ENCODE measurements around the gene MBNL2. TPM values are rescaled to one million over a fixed set of nuclear protein-coding genes. Genes with fewer than 3 reads are reported as not detected.

Gene MBNL2
- total RNA-seq, 1 donor from 2014 or later: 12.4 TPM

GRCh38 chr13:97231118-97231828 lies 9.1 kb downstream of the MBNL2 start:
- Mint-ChIP-seq H3K27ac (ENCODE audit: unreplicated experiment) (no peak overlapping the region), H3K9me3 (ENCODE audit: unreplicated experiment) (peaks cover 1% of the 10 kb centered on the region), H3K27me3 (ENCODE audit: unreplicated experiment) (no peaks in the 10 kb centered on the region), H3K36me3 (ENCODE audit: unreplicated experiment) (no peaks in the 10 kb centered on the region), H3K4me1 (ENCODE audit: low read depth, unreplicated experiment) (peaks cover 31% of the 10 kb centered on the region), H3K4me3 (ENCODE audit: unreplicated experiment) (no peak overlapping the region)
- DNase-seq: no peak
- TF ChIP-seq, protein P1, sequence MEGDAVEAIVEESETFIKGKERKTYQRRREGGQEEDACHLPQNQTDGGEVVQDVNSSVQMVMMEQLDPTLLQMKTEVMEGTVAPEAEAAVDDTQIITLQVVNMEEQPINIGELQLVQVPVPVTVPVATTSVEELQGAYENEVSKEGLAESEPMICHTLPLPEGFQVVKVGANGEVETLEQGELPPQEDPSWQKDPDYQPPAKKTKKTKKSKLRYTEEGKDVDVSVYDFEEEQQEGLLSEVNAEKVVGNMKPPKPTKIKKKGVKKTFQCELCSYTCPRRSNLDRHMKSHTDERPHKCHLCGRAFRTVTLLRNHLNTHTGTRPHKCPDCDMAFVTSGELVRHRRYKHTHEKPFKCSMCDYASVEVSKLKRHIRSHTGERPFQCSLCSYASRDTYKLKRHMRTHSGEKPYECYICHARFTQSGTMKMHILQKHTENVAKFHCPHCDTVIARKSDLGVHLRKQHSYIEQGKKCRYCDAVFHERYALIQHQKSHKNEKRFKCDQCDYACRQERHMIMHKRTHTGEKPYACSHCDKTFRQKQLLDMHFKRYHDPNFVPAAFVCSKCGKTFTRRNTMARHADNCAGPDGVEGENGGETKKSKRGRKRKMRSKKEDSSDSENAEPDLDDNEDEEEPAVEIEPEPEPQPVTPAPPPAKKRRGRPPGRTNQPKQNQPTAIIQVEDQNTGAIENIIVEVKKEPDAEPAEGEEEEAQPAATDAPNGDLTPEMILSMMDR (IDR thresholded peaks at IDR 0.05; ENCODE audit: partially characterized antibody, unreplicated experiment): no peak

DNA sequence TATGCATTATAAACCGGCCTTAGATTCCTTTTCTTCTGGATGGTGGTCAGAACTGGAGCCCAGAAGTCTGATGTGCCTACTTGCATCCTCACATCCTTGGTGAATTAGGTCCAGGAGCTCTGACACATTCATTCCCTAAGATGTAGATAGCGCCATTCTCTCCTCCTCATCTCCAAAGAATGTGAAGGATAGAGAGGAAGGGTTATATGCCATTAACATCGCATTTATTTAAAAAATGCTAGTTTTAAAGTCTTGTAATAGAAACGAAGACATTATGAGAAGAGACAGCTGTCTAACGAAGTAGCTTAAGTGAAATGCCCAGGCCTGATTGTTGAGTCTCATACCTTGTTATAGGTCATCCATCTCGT lies 9.7 kb downstream of the MBNL2 start:
- TF ChIP-seq, protein P1 (IDR thresholded peaks at IDR 0.05; ENCODE audit: partially characterized antibody, unreplicated experiment): no peak
- Mint-ChIP-seq H3K4me1 (ENCODE audit: low read depth, unreplicated experiment) (peaks cover 31% of the 10 kb centered on the region), H3K27me3 (ENCODE audit: unreplicated experiment) (no peaks in the 10 kb centered on the region), H3K27ac (ENCODE audit: unreplicated experiment) (no peak overlapping the region), H3K4me3 (ENCODE audit: unreplicated experiment) (no peak overlapping the region), H3K9me3 (ENCODE audit: unreplicated experiment) (peaks cover 1% of the 10 kb centered on the region), H3K36me3 (ENCODE audit: unreplicated experiment) (no peaks in the 10 kb centered on the region)
- DNase-seq: no peak

- Mint-ChIP-seq H3K27me3 (ENCODE audit: unreplicated experiment) (no peaks in the 10 kb centered on the region), H3K36me3 (ENCODE audit: unreplicated experiment) (peaks cover 6% of the 10 kb centered on the region), H3K4me3 (ENCODE audit: unreplicated experiment) (no peak overlapping the region), H3K4me1 (ENCODE audit: low read depth, unreplicated experiment) (peaks cover 23% of the 10 kb centered on the region), H3K9me3 (ENCODE audit: unreplicated experiment) (peaks cover 1% of the 10 kb centered on the region), H3K27ac (ENCODE audit: unreplicated experiment) (no peak overlapping the region)
- no peak for DNase-seq
- TF ChIP-seq, protein P1 (IDR thresholded peaks at IDR 0.05; ENCODE audit: partially characterized antibody, unreplicated experiment): no peak
Measured at GRCh38 chr13:97233499-97233898, 11.4 kb downstream of the MBNL2 start.

DNA sequence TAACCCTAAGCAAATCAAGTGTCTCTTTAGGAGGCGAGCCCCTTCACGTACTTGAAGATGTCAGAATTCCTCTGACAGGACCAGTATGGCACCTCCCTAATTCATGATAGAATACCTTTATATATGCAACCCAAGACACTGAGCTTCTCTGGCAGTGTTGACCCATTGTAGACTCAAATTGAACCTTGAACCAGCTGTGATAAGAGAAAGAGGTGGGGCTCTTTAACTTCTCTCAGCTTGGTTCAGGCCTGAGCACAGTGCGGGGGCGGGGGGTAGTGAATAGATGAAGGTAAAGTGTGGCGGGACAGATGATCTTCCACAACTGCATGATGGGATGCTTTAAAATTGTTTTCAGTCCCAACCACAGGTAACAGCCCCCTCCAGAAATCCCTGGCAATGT lies 12.1 kb downstream of the MBNL2 start:
- H3K27ac Mint-ChIP-seq (ENCODE audit: unreplicated experiment): no peak overlapping the region
- peaks cover 6% of the 10 kb centered on the region for H3K36me3 Mint-ChIP-seq (ENCODE audit: unreplicated experiment)
- H3K27me3 Mint-ChIP-seq (ENCODE audit: unreplicated experiment): no peaks in the 10 kb centered on the region
- no peak overlapping the region for H3K4me3 Mint-ChIP-seq (ENCODE audit: unreplicated experiment)
- H3K4me1 Mint-ChIP-seq (ENCODE audit: low read depth, unreplicated experiment): peaks cover 23% of the 10 kb centered on the region
- no peak for DNase-seq
- TF ChIP-seq, protein P1 (IDR thresholded peaks at IDR 0.05; ENCODE audit: partially characterized antibody, unreplicated experiment): no peak
- H3K9me3 Mint-ChIP-seq (ENCODE audit: unreplicated experiment): peaks cover 1% of the 10 kb centered on the region

GRCh38 chr13:97234742-97235141 lies 12.6 kb downstream of the MBNL2 start:
- TF ChIP-seq, protein P1 (IDR thresholded peaks at IDR 0.05; ENCODE audit: partially characterized antibody, unreplicated experiment): no peak
- H3K27me3 Mint-ChIP-seq (ENCODE audit: unreplicated experiment): no peaks in the 10 kb centered on the region
- peaks cover 1% of the 10 kb centered on the region for H3K9me3 Mint-ChIP-seq (ENCODE audit: unreplicated experiment)
- H3K4me1 Mint-ChIP-seq (ENCODE audit: low read depth, unreplicated experiment): peaks cover 23% of the 10 kb centered on the region
- no peak overlapping the region for H3K27ac Mint-ChIP-seq (ENCODE audit: unreplicated experiment)
- H3K4me3 Mint-ChIP-seq (ENCODE audit: unreplicated experiment): no peak overlapping the region
- no peak for DNase-seq
- peaks cover 6% of the 10 kb centered on the region for H3K36me3 Mint-ChIP-seq (ENCODE audit: unreplicated experiment)
